PC-3 (cell line): ENCODE measurements around the gene SPIB. TPM values are rescaled to one million over a fixed set of nuclear protein-coding genes. Genes with fewer than 3 reads are reported as not detected.

ENCODE experiments used
- ATAC-seq: fragments of 200-7000 bp; cut with Tn5 transposase; 2 replicates; pipeline ENCODE4 v1.9.1; 2020; ENCODE audit warnings: mild to moderate bottlenecking, moderate library complexity
- BruUV-seq: library from RNA; stranded (reverse); fragments of 400-500 nt; replicated peaks from 2 replicates; lab custom pipeline; 2021; lab: Mats Ljungman, UMichigan
- CTCF ChIA-PET: fragments of 300-600 bp; sonication (Branson Sonifier 250); formaldehyde crosslinking; loops from one replicate; lab custom pipeline; 2022; ENCODE audit warnings: antibody characterized with exemption; lab: Charles Lee
- POLR2A ChIA-PET: fragments of 300-600 bp; sonication (Branson Sonifier 250); formaldehyde crosslinking; loops from one replicate; lab custom pipeline; 2022; ENCODE audit warnings: antibody characterized with exemption; ENCODE audit not compliant: unreplicated experiment; lab: Charles Lee
- DNase-seq: peaks from one replicate; pipeline ENCODE4 v3.0.0-alpha.2; 2015
- H2AFZ ChIP-seq: fragments of 300-600 bp; sonication (generic); 2 replicates; pipeline ENCODE4 v1.6.0; 2016; ENCODE audit warnings: antibody characterized with exemption, low read length
- H3F3A ChIP-seq: fragments of 300-600 bp; sonication (generic); one replicate; pipeline ENCODE4 v1.6.0; 2017; ENCODE audit warnings: antibody characterized with exemption, low read length, control low read depth, mild to moderate bottlenecking; ENCODE audit not compliant: unreplicated experiment
- H3K27ac ChIP-seq: fragments of 300-600 bp; sonication (generic); 2 replicates; pipeline ENCODE4 v1.5.1; 2016; ENCODE audit warnings: mild to moderate bottlenecking, low read length
- H3K27me3 ChIP-seq: fragments of 300-600 bp; sonication (generic); 2 replicates; pipeline ENCODE4 v1.6.1; 2016; ENCODE audit warnings: low read length, mixed read lengths
- H3K36me3 ChIP-seq: fragments of 300-600 bp; sonication (generic); 2 replicates; pipeline ENCODE4 v1.6.1; 2016; ENCODE audit warnings: low read depth, mixed run types, low read length, mixed read lengths
- H3K4me1 ChIP-seq: fragments of 300-600 bp; sonication (generic); 2 replicates; pipeline ENCODE4 v1.5.1; 2016; ENCODE audit warnings: low read length; ENCODE audit not compliant: insufficient read depth
- H3K4me2 ChIP-seq: fragments of 300-600 bp; sonication (generic); 2 replicates; pipeline ENCODE4 v1.6.0; 2016; ENCODE audit warnings: low read length
- H3K4me3 ChIP-seq: fragments of 300-600 bp; sonication (generic); 2 replicates; pipeline ENCODE4 v1.5.1; 2016; ENCODE audit warnings: mild to moderate bottlenecking, low read length, mixed read lengths
- H3K79me2 ChIP-seq: fragments of 300-600 bp; sonication (generic); 2 replicates; pipeline ENCODE4 v1.6.1; 2017; ENCODE audit warnings: low read length, mixed read lengths
- H3K9ac ChIP-seq: fragments of 300-600 bp; sonication (generic); 2 replicates; pipeline ENCODE4 v1.6.0; 2016; ENCODE audit warnings: mild to moderate bottlenecking, low read length
- H3K9me2 ChIP-seq: fragments of 300-600 bp; sonication (generic); replicated peaks from 2 replicates; pipeline ENCODE4 v1.6.1; 2016; ENCODE audit warnings: mixed run types, low read length, mixed read lengths
- H3K9me3 ChIP-seq: fragments of 300-600 bp; sonication (generic); 2 replicates; pipeline ENCODE4 v1.6.1; 2016; ENCODE audit warnings: low read length, mixed read lengths
- H4K20me1 ChIP-seq: fragments of 300-600 bp; sonication (generic); 2 replicates; pipeline ENCODE4 v1.6.1; 2016; ENCODE audit warnings: low read length, mixed read lengths
- EZH2 ChIP-seq: fragments of 300-600 bp; sonication (generic); IDR thresholded peaks from one replicate; pipeline ENCODE4 v1.6.1; 2017; ENCODE audit warnings: antibody characterized with exemption, mild to moderate bottlenecking, low read length; ENCODE audit not compliant: unreplicated experiment
- EZH2phosphoT487 ChIP-seq: fragments of 300-600 bp; sonication (generic); IDR thresholded peaks from 2 replicates; pipeline ENCODE4 v1.6.1; 2018; ENCODE audit warnings: mild to moderate bottlenecking, antibody characterized with exemption, low read length, borderline replicate concordance
- intact Hi-C: fragments of 100-400 bp; cut with micrococcal nuclease; formaldehyde crosslinking; loops from 2 replicates; pipeline ENCODE4 v1.9.0; 2023
- total RNA-seq: library from RNA; depleted of rRNA; stranded (reverse); fragments of >200 nt; gene quantifications from 2 replicates; pipeline ENCODE4 v1.2.3, GENCODE V29; 2014
- TF ChIP-seq, protein P1 (sequence below): fragments of 300-600 bp; sonication (generic); conservative IDR thresholded peaks from 2 replicates; pipeline ENCODE4 v1.5.1; 2017; ENCODE audit warnings: antibody characterized with exemption, low read depth, mild to moderate bottlenecking, low read length

SPIB gene
- total RNA-seq, 1 experiment from 2014 or later = not detected

DNA sequence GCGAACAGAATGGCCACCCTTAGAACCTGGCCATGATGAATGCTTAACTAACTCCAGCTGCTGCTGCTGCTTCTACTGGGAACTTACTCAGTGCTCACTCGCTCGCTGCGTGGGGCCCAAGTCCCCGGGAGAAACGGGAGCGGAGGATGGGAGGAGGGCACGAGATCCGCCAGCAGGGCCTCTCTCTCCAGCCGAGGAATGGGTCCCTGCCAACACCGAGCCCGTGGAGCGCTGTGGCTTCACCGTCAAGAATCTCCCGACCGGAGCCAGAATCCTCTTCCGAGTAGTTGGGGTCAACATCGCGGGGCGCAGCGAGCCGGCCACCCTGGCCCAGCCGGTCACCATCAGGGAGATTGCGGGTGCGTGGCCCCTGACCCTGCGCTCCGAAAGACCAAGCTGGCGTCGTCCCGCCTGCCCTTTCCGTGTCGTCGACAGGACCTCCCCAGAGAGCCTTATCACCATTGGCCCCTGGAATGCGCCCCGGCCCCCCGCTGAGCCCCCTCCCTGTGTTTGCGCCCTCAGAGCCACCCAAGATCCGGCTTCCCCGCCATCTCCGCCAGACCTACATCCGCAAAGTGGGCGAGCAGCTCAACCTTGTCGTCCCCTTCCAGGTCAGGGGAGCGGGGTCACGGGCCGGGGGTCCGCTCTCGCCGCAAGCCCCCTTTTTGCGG, 39.8 kb downstream of the SPIB start:
- ATAC-seq = no peak
- no peaks in the 10 kb centered on the region for H3K9me2 ChIP-seq
- ChIA-PET CTCF (no interaction called here), POLR2A (no interaction called here)
- H3K27me3 ChIP-seq = peaks cover 7% of the 10 kb centered on the region; the same call in 1 of the 2 replicates
- intact Hi-C loops = no loop called here
- DNase-seq = no peak
- H3K9me3 ChIP-seq = no peaks in the 10 kb centered on the region
- BruUV-seq = no TSS peak
- H3K36me3 ChIP-seq = no peaks in the 10 kb centered on the region
- no peak overlapping the region for H2AFZ ChIP-seq
- H4K20me1 ChIP-seq = no peaks in the 10 kb centered on the region
- no peaks in the 10 kb centered on the region for H3F3A ChIP-seq
- H3K9ac ChIP-seq = no peak overlapping the region
- TF ChIP-seq EZH2phosphoT487 = no peak
- TF ChIP-seq, protein P1, sequence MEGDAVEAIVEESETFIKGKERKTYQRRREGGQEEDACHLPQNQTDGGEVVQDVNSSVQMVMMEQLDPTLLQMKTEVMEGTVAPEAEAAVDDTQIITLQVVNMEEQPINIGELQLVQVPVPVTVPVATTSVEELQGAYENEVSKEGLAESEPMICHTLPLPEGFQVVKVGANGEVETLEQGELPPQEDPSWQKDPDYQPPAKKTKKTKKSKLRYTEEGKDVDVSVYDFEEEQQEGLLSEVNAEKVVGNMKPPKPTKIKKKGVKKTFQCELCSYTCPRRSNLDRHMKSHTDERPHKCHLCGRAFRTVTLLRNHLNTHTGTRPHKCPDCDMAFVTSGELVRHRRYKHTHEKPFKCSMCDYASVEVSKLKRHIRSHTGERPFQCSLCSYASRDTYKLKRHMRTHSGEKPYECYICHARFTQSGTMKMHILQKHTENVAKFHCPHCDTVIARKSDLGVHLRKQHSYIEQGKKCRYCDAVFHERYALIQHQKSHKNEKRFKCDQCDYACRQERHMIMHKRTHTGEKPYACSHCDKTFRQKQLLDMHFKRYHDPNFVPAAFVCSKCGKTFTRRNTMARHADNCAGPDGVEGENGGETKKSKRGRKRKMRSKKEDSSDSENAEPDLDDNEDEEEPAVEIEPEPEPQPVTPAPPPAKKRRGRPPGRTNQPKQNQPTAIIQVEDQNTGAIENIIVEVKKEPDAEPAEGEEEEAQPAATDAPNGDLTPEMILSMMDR = no peak
- TF ChIP-seq EZH2 = no peak
- no peak overlapping the region for H3K4me3 ChIP-seq
- no peak overlapping the region for H3K27ac ChIP-seq
- H3K79me2 ChIP-seq = no peaks in the 10 kb centered on the region
- no peak overlapping the region for H3K4me2 ChIP-seq
- H3K4me1 ChIP-seq = 0 out of 2 replicates have a peak, but pooled peaks cover 6% of the 10 kb centered on the region

DNA sequence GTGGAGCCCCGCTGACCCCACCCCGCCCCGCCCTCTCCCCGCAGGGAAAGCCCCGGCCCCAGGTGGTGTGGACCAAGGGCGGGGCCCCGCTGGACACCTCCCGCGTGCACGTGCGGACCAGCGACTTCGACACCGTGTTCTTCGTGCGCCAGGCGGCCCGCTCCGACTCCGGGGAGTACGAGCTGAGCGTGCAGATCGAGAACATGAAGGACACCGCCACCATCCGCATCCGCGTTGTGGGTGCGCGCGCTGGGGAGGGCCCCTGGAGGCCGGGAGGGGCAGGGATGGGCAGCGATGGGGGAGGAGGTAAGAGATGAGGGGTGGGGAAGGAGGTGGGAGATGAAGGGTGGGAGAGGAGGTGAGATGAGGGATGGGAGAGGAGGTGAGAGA, 40.3 kb downstream of the SPIB start:
- TF ChIP-seq EZH2 = no peak
- TF ChIP-seq, protein P1 = no peak
- no peak for TF ChIP-seq EZH2phosphoT487
- Histone ChIP-seq H3K79me2 (no peaks in the 10 kb centered on the region), H3K9me3 (no peaks in the 10 kb centered on the region), H3K9ac (no peak overlapping the region), H3F3A (no peaks in the 10 kb centered on the region), H3K27ac (no peak overlapping the region), H4K20me1 (no peaks in the 10 kb centered on the region), H3K9me2 (no peaks in the 10 kb centered on the region), H2AFZ (no peak overlapping the region), H3K36me3 (no peaks in the 10 kb centered on the region), H3K27me3 (peaks cover 7% of the 10 kb centered on the region; the same call in 1 of the 2 replicates), H3K4me2 (no peak overlapping the region), H3K4me3 (no peak overlapping the region), H3K4me1 (0 out of 2 replicates have a peak, but pooled peaks cover 6% of the 10 kb centered on the region)
- POLR2A ChIA-PET = no interaction called here
- ATAC-seq (no peak), DNase-seq (no peak)
- intact Hi-C loops = no loop called here
- no TSS peak for BruUV-seq
- CTCF ChIA-PET = no interaction called here

DNA sequence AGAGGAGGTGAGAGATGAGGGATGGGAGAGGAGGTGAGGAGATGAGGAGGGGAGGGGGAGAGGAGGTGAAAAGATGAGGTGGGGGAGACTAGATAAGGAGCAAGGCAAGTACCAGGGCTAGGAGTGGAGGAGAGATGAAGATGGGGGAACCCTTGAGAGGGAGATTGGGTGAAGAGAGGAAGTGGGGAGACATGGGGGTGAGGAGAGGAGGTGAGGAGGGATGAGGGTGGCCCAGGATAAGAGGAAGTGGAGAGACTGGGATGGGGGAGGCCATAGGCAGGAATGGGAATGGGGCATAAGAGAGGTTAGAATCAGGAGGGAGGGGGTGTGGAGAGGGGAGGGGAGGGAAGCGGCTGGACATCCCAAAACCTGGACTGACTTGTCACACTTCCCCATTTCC, 40.9 kb downstream of the SPIB start:
- H3F3A ChIP-seq = no peaks in the 10 kb centered on the region
- H3K4me2 ChIP-seq = no peak overlapping the region
- no peaks in the 10 kb centered on the region for H4K20me1 ChIP-seq
- ATAC-seq = no peak
- no peaks in the 10 kb centered on the region for H3K79me2 ChIP-seq
- no peaks in the 10 kb centered on the region for H3K36me3 ChIP-seq
- H3K9ac ChIP-seq = no peak overlapping the region
- intact Hi-C loops = no loop called here
- H3K27ac ChIP-seq = no peak overlapping the region
- POLR2A ChIA-PET = no interaction called here
- no peaks in the 10 kb centered on the region for H3K9me3 ChIP-seq
- peaks cover 7% of the 10 kb centered on the region; the same call in 1 of the 2 replicates for H3K27me3 ChIP-seq
- H2AFZ ChIP-seq = no peak overlapping the region
- CTCF ChIA-PET = interaction anchor here (0.6 to 0.8 kb wide), 2 partner anchors 44 to 89 kb away, joined by 3 read pairs; no protein-coding TSS in a partner anchor
- no peak for TF ChIP-seq EZH2
- TF ChIP-seq EZH2phosphoT487 = no peak
- TF ChIP-seq, protein P1 = no peak
- BruUV-seq = no TSS peak
- H3K4me3 ChIP-seq = no peak overlapping the region
- 0 out of 2 replicates have a peak, but pooled peaks cover 6% of the 10 kb centered on the region for H3K4me1 ChIP-seq
- no peak for DNase-seq
- H3K9me2 ChIP-seq = no peaks in the 10 kb centered on the region
